GM12865 (cell line): ENCODE results near the gene ATRNL1.

Source experiments
- DNase-seq: peaks from one replicate; pipeline ENCODE4 v3.0.0; 2010; ENCODE audit warnings: low read depth
- H3K4me3 ChIP-seq: 2 replicates; pipeline ENCODE4 v1.5.1; 2011; ENCODE audit warnings: mild to moderate bottlenecking, low read depth, low read length, control low read depth
- CTCF ChIP-seq: IDR thresholded peaks from 2 replicates; pipeline ENCODE4 v1.5.1; 2011; ENCODE audit warnings: low read length, control low read depth, low read depth, inconsistent platforms; ENCODE audit not compliant: insufficient read depth; ENCODE audit errors: missing control alignments

ATRNL1 gene

GRCh38 chr10:115777646-115778045 is 684.5 kb downstream of the ATRNL1 start:
- DNase-seq: no peak
- TF ChIP-seq CTCF: no peak

DNA sequence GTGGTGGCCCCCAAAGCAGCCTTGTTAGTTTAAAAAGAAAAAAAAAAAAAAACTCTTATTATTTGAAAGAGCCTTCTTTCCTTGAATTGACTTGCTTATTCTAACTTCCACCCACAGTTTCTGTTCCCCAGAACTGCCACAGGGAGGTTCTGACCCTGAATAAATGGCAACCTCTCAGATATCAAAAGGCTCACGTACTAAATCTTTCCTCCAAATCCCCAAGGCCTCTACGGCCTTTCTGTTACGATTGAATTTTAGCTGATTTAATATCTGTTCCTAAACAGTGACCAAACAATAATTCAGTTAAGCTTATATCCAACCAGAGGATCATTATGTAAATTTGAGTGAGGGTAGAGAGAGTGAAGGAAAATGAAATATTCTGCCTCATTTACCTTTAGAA is 697.1 kb downstream of the ATRNL1 start:
- TF ChIP-seq CTCF: no peak
- no peak for DNase-seq
- no peak overlapping the region for H3K4me3 ChIP-seq

More at GRCh38 chr10:115777646-115778045, 684.5 kb downstream of the ATRNL1 start:
- H3K4me3 ChIP-seq: no peak overlapping the region

- no peak overlapping the region for H3K4me3 ChIP-seq
- DNase-seq: no peak
- no peak for TF ChIP-seq CTCF
Observed at GRCh38 chr10:115795964-115796363, 702.8 kb downstream of the ATRNL1 start.

GRCh38 chr10:115801457-115801856 is 708.3 kb downstream of the ATRNL1 start:
- no peak overlapping the region for H3K4me3 ChIP-seq
- TF ChIP-seq CTCF: no peak
- DNase-seq: no peak

DNA sequence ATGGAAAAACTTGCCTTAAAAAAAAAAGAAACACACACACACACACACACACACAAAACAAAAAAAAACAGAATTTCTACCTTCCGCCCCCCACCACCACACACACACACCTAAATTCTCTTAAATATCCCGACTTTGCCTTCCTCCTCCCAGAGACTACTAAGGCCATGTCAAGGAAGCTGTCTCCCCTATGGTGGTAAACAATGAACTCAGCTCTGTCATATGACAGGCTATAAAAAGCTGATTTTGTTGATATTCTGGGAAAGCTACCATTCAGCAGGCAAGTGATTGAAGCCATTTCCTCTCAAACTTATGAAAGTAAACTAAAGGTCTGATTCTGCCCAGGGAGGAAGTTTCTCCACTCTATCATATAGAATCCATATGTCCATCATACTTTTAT is 708.8 kb downstream of the ATRNL1 start:
- TF ChIP-seq CTCF: no peak
- no peak for DNase-seq

DNA sequence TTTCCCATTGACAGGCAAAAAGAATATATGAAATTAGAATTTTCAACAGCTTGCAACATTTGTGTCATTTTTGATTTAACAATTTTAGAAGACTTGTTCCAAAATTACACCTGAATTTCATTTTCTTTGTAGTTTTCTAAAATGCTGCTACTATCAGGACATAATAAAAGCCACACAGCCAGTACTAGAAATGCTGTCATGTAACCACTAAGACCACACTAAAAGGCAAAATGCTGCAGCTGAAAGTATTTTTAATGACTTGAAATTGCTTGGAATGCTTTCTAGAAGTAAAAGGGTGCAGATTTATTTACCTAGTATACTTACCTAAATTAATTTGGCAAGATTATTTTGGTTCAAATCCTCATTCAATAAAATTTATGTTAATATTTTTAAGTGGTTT is 709.7 kb downstream of the ATRNL1 start:
- no peak for DNase-seq
- TF ChIP-seq CTCF: no peak
- no peak overlapping the region for H3K4me3 ChIP-seq

More for the DNA sequence above, 708.8 kb downstream of the ATRNL1 start:
- H3K4me3 ChIP-seq: no peak overlapping the region

GRCh38 chr10:115814542-115814941 is 721.4 kb downstream of the ATRNL1 start:
- TF ChIP-seq CTCF: no peak
- H3K4me3 ChIP-seq: no peak overlapping the region
- DNase-seq: no peak
